LNCAP (cell line): ENCODE data around the gene SLC10A6.

Experiments used
- TF ChIP-seq, protein P1 (sequence below): fragments of 450-650 bp; IDR thresholded peaks from 2 replicates; pipeline ENCODE4 v1.5.1; 2017; ENCODE audit warnings: mild to moderate bottlenecking

The SLC10A6 gene

DNA sequence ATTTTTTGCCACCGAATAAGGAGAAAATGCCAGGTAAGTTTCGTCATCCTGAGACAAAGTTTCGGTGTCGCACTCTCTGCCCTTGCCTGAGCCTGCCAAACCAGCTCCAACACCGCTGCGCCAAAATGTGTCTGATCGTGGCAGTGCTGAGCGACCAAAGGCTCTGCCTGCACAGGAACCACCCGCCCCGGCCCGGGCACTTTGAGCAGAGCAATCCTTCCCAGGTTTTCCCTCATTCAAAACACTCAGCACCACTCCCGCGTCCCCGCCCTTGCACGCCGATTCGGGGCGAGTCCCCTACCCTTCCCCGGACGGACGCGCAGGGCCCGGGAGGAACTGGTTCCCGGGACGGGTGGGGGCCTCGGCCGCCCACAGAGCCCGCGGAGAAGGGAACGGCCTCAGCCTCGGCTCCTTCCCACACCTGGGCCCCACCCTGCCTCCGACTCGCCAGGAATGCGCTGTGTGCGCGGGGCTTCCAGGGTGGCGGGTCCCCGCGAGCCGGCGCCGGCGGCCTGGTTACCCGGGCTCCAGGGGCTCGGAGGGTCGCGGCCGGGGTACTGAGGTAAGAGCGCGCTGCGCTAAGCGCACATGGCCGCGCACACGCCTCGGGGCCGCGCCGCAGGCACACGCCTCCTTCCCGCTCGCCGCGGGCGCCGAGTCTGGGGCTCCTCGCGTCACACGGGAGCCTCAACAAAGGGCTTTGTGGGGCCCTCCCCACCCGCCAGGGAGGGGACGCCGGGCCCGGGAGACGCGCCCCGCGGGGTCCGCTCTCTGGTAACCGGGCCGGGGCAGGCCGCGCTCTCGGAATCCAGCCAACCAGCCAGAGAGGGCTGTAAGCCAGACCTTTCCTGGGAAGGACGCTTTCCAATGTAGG is 42.8 kb upstream of the SLC10A6 start, which contains the start of gene C4orf36:
C4orf36 (minus strand) TSS at position 661 of the 874 bp plus-strand sequence. CDS start 902 bp downstream, outside the sequence.
- TF ChIP-seq, protein P1, sequence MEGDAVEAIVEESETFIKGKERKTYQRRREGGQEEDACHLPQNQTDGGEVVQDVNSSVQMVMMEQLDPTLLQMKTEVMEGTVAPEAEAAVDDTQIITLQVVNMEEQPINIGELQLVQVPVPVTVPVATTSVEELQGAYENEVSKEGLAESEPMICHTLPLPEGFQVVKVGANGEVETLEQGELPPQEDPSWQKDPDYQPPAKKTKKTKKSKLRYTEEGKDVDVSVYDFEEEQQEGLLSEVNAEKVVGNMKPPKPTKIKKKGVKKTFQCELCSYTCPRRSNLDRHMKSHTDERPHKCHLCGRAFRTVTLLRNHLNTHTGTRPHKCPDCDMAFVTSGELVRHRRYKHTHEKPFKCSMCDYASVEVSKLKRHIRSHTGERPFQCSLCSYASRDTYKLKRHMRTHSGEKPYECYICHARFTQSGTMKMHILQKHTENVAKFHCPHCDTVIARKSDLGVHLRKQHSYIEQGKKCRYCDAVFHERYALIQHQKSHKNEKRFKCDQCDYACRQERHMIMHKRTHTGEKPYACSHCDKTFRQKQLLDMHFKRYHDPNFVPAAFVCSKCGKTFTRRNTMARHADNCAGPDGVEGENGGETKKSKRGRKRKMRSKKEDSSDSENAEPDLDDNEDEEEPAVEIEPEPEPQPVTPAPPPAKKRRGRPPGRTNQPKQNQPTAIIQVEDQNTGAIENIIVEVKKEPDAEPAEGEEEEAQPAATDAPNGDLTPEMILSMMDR = no peak

- TF ChIP-seq, protein P1 = no peak
Observed at GRCh38 chr4:86890790-86891189, 41.6 kb upstream of the SLC10A6 start.

- TF ChIP-seq, protein P1 = no peak
Observed at GRCh38 chr4:86879641-86880040, 30.5 kb upstream of the SLC10A6 start.

DNA sequence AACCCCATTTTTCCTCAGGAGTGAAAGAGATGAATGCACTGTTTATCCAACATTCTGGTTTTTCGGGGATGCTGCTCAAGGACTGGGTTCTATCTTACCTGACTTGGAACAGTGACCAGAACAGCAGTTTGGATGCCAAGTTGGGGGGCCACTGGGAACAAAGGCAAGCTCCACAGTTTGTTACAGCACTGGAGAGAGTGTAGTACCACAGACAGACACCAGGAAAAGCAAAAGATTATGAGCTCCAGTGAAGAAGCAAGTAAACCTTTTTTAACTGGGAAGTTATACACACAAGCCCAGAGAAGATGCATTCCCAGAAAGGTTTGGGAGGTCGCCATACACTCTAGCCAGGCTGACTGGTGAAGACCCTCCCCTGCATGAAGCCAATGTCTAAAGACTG is 29.5 kb upstream of the SLC10A6 start:
- TF ChIP-seq, protein P1 = no peak

DNA sequence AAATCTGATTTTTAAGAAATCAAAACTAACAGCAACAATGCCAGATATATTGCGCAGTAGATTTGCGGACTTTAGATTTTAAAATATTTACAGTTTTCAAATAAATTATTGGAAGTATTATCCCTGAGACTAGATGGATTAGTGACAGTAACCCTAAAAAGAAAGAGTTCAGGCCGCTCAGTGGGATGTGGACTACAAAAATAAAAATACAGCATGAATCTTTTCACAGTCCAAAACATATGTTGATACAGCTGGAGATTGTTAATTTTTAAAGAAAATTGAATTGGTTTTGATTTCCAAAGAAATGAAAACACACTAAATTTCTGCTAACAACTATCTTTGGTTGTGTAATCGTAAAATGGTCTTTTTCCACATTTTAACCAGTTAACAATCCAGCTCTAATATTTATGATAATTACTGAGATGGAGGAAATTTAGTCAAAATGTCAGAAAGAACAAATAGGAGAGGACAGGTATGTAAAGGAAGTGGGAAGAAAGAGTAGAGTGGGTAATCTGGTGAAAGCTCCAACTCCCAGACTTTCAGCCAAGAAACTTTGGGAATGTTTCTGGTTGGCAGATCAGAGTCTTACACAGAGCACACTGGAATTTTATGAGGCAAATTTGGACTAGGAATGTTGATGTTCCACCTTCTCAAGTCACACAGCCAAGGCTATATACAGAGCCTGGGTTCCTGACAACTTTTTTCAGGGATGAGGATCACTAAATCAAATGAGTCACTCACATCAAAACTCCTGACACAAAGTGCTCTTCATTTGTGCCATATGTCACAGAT is 27.9 kb upstream of the SLC10A6 start:
- TF ChIP-seq, protein P1 = no peak

DNA sequence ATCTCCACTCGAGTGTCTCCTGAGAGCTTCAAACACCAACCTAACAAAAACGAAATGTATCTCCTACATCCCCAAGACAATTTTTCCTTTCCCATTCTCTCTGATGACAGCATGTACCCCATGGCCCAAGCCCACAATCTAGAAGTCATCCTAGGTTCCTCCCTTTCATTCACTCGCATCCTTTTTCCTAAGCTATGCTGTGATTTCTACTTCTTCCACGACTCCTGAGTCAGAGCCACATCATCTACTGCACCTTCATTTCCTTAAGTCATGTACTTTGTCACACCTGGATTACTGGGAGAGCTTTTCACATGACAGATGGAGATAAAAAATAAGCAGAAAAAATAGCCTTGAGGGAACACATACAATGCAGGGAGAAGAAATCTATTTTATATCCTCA is 23.0 kb upstream of the SLC10A6 start:
- TF ChIP-seq, protein P1 = no peak

DNA sequence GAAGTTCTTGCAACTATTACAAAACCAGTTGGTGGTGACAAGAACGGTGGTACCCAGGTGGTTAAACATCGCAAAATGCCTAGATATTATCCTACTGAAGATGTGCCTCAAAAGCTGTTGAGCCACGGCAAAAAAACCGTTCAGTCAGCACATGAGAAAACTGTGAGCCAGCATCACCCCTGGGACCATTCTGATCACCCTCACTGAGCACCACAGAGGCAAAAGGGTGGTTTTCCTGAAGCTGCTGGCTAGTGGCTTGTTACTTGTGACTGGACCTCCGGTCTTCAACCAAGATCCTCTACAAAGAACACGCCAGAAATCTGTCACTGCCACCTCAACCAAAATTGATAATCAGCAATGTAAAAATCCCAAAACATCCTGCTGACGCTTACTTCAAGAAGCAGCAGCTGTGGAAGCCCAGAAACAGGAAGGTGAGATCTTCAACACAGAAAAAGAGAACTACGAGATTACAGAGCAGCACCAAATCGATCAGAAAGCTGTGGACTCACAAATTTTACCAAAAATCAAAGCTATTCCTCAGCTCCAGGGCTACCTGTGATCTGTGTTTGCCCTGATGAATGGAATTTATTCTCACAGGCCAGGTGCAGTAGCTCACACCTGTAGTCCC is 21.4 kb upstream of the SLC10A6 start:
- TF ChIP-seq, protein P1 = no peak
